NCI-H524 (cell line): ENCODE data around the gene OSBPL3.
A peak's percentile ranks its signal among the peaks of the same experiment; 100 is the strongest.

Experiments used
- DNase-seq, 2 experiments: peaks; one replicate each; lab custom pipeline; 2025; lab: John Stamatoyannopoulos, UW

Gene OSBPL3

DNA sequence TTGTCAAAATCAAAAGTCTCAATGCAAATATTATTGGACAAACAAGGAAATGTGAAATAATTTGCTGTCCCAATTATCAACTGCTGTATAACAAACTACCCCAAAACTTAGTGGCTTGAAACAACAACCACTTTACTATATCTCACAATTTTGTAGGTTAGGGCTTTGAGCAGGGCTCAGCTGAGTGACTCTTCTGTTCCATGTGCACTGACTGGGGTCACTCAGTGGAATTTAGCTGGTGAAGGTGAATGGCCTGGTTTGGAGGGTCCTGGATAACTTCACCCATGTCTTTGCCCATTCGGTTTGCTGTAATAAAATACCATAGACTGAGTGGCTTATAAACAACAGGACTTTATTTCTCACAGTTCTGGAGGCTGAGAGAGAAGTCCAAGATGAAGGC is 219.0 kb downstream of the OSBPL3 start:
- no peak for DNase-seq

- DNase-seq: peak; percentile 15 to 43
Observed at GRCh38 chr7:24757353-24758275, 222.4 kb downstream of the OSBPL3 start, which contains the start of gene GSDME. GSDME (minus strand) TSS chr7:24757464; CDS start chr7:24749774, 7,690 bp downstream.

- peak; percentile 15 to 43 for DNase-seq
Observed at GRCh38 chr7:24756545-24757352, 223.2 kb downstream of the OSBPL3 start.

GRCh38 chr7:24755541-24756407 is 224.2 kb downstream of the OSBPL3 start:
- DNase-seq: no peak

DNA sequence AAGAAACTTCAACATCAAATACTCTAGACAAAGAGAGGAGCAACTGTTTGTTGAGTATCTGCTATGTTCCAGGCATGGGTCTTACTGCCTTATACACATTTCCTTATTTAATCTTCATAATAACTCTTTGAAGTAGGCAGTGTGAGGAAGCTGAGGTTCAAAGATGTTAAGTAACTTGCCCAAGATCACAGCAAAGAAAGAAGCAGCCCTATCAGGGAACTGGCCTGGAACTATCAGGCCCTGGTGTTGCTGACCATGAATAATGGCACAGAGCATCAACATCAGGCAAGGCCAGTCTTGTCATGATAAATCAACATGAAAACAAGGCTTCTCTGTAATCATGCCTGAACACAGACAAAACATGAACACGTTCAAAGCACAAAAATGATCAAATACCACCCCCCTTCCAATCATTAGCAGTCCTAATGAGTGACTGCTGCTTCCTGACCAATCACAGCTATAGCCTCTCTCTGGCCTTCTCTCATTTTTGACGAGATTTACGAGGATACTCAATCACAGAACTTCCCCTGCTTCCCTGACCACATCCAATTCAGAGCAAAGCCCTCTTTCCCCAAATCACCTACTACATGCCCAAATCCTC is 225.0 kb downstream of the OSBPL3 start:
- DNase-seq: no peak

DNA sequence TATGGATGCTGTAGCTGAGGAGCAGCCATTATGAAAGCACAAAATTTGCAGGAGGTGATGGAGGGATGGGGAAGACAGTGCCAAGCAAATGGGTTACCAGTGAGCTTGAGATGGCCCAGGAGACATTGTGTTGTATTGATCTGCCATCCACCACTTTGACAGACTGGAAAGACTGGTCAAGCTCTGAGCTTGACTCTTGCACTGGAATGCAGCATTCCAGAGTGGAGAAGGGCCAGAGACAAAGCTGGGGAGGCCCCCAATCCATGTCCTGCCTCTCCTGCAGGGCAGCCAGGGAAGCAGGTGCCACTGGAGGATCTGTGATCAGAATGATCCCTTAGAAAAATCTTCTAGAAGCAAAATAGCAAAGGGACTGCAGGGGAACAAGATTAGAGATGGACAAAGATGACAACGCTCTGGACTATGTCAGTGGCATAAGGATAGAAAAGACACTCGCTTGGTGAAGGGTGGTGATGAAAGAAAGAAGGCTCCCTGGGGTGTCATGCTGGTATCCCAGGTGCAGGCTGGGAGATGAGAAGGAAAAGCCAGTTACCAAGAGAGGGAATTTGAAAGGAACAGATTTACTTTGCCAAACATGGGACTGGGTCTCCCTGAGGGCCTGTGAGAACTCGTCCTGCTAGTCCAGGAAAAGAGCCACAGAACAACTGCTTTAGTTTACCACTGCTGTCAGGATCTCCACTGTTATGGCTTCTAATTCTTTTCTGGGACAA is 227.7 kb downstream of the OSBPL3 start:
- no peak for DNase-seq

DNA sequence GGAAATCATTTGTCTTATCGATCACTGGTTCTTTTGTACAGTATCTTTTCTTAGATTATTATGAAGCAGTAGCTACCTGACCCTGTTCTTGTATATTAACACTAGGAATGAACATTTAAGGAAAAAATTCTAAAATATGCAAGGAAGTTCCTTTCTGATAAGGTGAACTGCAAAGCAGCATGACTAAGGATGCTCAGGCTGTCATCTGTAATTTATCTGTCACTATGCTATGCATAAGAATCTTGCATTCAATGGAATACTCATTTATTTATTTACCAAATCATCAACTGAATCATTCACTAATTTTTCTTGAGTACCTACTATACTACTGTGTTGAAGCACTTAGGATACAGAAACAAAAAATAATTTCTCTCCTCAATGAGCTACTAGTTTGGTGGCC is 228.5 kb downstream of the OSBPL3 start:
- DNase-seq: no peak

- no peak for DNase-seq
Observed at GRCh38 chr7:24750441-24751055, 229.4 kb downstream of the OSBPL3 start.

GRCh38 chr7:24748521-24748920 is 231.5 kb downstream of the OSBPL3 start:
- no peak for DNase-seq
